ENCODE measurements around the gene KIAA1586. TPM values are rescaled to one million over a fixed set of nuclear protein-coding genes. Genes with fewer than 3 reads are reported as not detected.

KIAA1586 gene
- polyA plus RNA-seq, 1 experiment = 10.8 TPM

GRCh38 chr6:57013521-57013926 is 33.0 kb upstream of the KIAA1586 start:
- POLR2A ChIA-PET = no interaction called here
- no peak overlapping the region for H3K27ac ChIP-seq (ENCODE audit: low read depth, low read length)
- CTCF ChIA-PET = interaction anchor here (0.9 to 2.0 kb wide), 4 partner anchors 10 to 311 kb away, joined by 3 to 7 read pairs (median 4); no protein-coding TSS in a partner anchor

GRCh38 chr6:57017069-57017468 is 29.4 kb upstream of the KIAA1586 start:
- TF ChIP-seq CTCF (IDR thresholded peaks at IDR 0.05; ENCODE audit: low read depth, low read length) = no peak
- no peak for DNase-seq (ENCODE audit: low read depth, low spot score)
- Histone ChIP-seq H3K27ac (ENCODE audit: low read depth, low read length) (no peak overlapping the region), H3K27me3 (ENCODE audit: control insufficient read depth, insufficient read depth, low read length) (no peaks in the 10 kb centered on the region), H3K4me3 (ENCODE audit: low read depth, low read length) (no peak overlapping the region), H3K9me3 (ENCODE audit: control insufficient read depth, insufficient read depth, low read length) (no peaks in the 10 kb centered on the region)
- POLR2A ChIA-PET = no interaction called here
- CTCF ChIA-PET = interaction anchor here (1.0 to 5.2 kb wide), 3 partner anchors 62 to 114 kb away, joined by 3 to 50 read pairs (median 7); partner anchors contain the start of gene BEND6

More at GRCh38 chr6:57013521-57013926, 33.0 kb upstream of the KIAA1586 start:
- TF ChIP-seq CTCF (IDR thresholded peaks at IDR 0.05; ENCODE audit: low read depth, low read length) = no peak
- no peaks in the 10 kb centered on the region for H3K27me3 ChIP-seq (ENCODE audit: control insufficient read depth, insufficient read depth, low read length)
- no peaks in the 10 kb centered on the region for H3K9me3 ChIP-seq (ENCODE audit: control insufficient read depth, insufficient read depth, low read length)
- H3K4me3 ChIP-seq (ENCODE audit: low read depth, low read length) = no peak overlapping the region
- peak; percentile 30 for DNase-seq (ENCODE audit: low read depth, low spot score)

GRCh38 chr6:57017841-57018240 is 28.7 kb upstream of the KIAA1586 start:
- TF ChIP-seq CTCF (IDR thresholded peaks at IDR 0.05; ENCODE audit: low read depth, low read length) = no peak
- no peak overlapping the region for H3K4me3 ChIP-seq (ENCODE audit: low read depth, low read length)
- no peaks in the 10 kb centered on the region for H3K27me3 ChIP-seq (ENCODE audit: control insufficient read depth, insufficient read depth, low read length)
- CTCF ChIA-PET = interaction anchor here (1.0 to 5.2 kb wide), 5 partner anchors 23 to 115 kb away, joined by 3 to 50 read pairs (median 3); partner anchors contain the start of gene BEND6
- no peaks in the 10 kb centered on the region for H3K9me3 ChIP-seq (ENCODE audit: control insufficient read depth, insufficient read depth, low read length)
- POLR2A ChIA-PET = no interaction called here
- no peak overlapping the region for H3K27ac ChIP-seq (ENCODE audit: low read depth, low read length)
- DNase-seq (ENCODE audit: low read depth, low spot score) = no peak

GRCh38 chr6:57019434-57019833 is 27.1 kb upstream of the KIAA1586 start:
- no peak for DNase-seq (ENCODE audit: low read depth, low spot score)
- no peak for TF ChIP-seq CTCF (IDR thresholded peaks at IDR 0.05; ENCODE audit: low read depth, low read length)
- Histone ChIP-seq H3K4me3 (ENCODE audit: low read depth, low read length) (no peak overlapping the region), H3K9me3 (ENCODE audit: control insufficient read depth, insufficient read depth, low read length) (no peaks in the 10 kb centered on the region), H3K27me3 (ENCODE audit: control insufficient read depth, insufficient read depth, low read length) (no peaks in the 10 kb centered on the region), H3K27ac (ENCODE audit: low read depth, low read length) (no peak overlapping the region)
- ChIA-PET CTCF (interaction anchor here (0.9 to 5.2 kb wide), 5 partner anchors 12 to 117 kb away, joined by 3 to 50 read pairs (median 19); partner anchors contain the start of gene BEND6), POLR2A (no interaction called here)

- H3K27me3 ChIP-seq (ENCODE audit: control insufficient read depth, insufficient read depth, low read length) = no peaks in the 10 kb centered on the region
- peaks cover 3% of the 10 kb centered on the region; the same call in 1 of the 2 replicates for H3K9me3 ChIP-seq (ENCODE audit: control insufficient read depth, insufficient read depth, low read length)
- peak; percentile 50 for TF ChIP-seq CTCF (IDR thresholded peaks at IDR 0.05; ENCODE audit: low read depth, low read length)
- DNase-seq (ENCODE audit: low read depth, low spot score) = peak; percentile 8
- ChIA-PET CTCF (interaction anchor here (0.5 to 5.2 kb wide), 52 partner anchors 8 to 387 kb away, joined by 3 to 50 read pairs (median 4); partner anchors contain the start of genes BEND6 and KIAA1586), POLR2A (no interaction called here)
- H3K4me3 ChIP-seq (ENCODE audit: low read depth, low read length) = no peak overlapping the region
- no peak overlapping the region for H3K27ac ChIP-seq (ENCODE audit: low read depth, low read length)
Observed at GRCh38 chr6:57021086-57021720, 25.3 kb upstream of the KIAA1586 start.
